Large intestine (tissue), 3 donors: ENCODE measurements around the gene SLC6A12. TPM values are rescaled to one million over a fixed set of nuclear protein-coding genes. Genes with fewer than 3 reads are reported as not detected.
A peak's percentile ranks its signal among the peaks of the same experiment; 100 is the strongest.

Source experiments
- DNase-seq, 2 donors: peaks; one replicate each; pipeline versions ENCODE4 v3.0.0 to v3.0.0-alpha.2; 2013
- H3K27ac ChIP-seq: one replicate; pipeline ENCODE4 v1.5.1; 2013; ENCODE audit warnings: low read length
- H3K27me3 ChIP-seq: 2 replicates; pipeline ENCODE4 v1.6.1; 2013; ENCODE audit warnings: low read length; ENCODE audit not compliant: control insufficient read depth, insufficient read depth
- H3K36me3 ChIP-seq: 2 replicates; pipeline ENCODE4 v1.6.1; 2013; ENCODE audit warnings: low read length; ENCODE audit not compliant: control insufficient read depth, insufficient read depth
- H3K4me1 ChIP-seq: one replicate; pipeline ENCODE4 v1.6.1; 2013; ENCODE audit warnings: low read length; ENCODE audit not compliant: control insufficient read depth, insufficient read depth
- H3K4me3 ChIP-seq: one replicate; pipeline ENCODE4 v1.5.1; 2013; ENCODE audit warnings: low read length
- H3K9me3 ChIP-seq: one replicate; pipeline ENCODE4 v1.6.1; 2013; ENCODE audit warnings: mild to moderate bottlenecking, low read depth, low read length, moderate library complexity; ENCODE audit not compliant: control insufficient read depth
- WGBS: methylation state at CpG from one replicate; pipeline ENCODE4 v1.1.5; 2013; ENCODE audit warnings: low lambda C conversion rate; ENCODE audit not compliant: insufficient coverage; 5-methylcytosine and 5-hydroxymethylcytosine counted together
- polyA plus RNA-seq: library from polyadenylated mRNA; unstranded; fragments of 120-200 nt; gene quantifications from one replicate; pipeline ENCODE4 v1.2.1, GENCODE V29; 2013

The SLC6A12 gene
- polyA plus RNA-seq, 1 donor = 0.27 TPM

- peaks cover 49% of the 10 kb centered on the region for H3K27me3 ChIP-seq
- no peak for DNase-seq
- no peak overlapping the region for H3K27ac ChIP-seq
- no peaks in the 10 kb centered on the region for H3K36me3 ChIP-seq
- no peaks in the 10 kb centered on the region for H3K9me3 ChIP-seq
- H3K4me3 ChIP-seq = no peak overlapping the region
- WGBS = no CpG with 5 or more reads among the region's 15 CpGs
- H3K4me1 ChIP-seq = peaks cover 6% of the 10 kb centered on the region
These were observed 4.7 kb downstream of the SLC6A12 start for GRCh38 chr12:209246-209645.

DNA sequence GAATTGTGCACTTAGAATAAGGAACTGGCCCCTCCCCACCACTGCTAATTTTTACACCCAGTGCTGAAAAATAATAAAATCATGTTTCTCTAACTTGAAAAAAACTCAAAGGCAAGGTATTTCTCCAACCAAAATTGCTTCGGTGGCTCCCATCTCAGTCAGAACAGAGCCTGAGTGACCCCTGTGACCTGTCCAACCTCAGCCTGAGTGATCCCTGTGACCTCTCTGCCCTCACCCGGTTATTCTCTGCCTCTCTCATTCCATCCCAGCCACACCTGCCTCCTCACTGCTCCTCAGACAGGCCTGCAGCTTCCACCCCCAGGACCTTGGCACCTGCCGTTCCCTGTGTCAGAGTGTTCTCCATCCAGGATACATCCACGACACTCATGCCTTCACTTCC is 5.1 kb downstream of the SLC6A12 start:
- H3K27ac ChIP-seq = no peak overlapping the region
- 90% methylated on average over 2 of the region's 4 CpGs for WGBS

DNA sequence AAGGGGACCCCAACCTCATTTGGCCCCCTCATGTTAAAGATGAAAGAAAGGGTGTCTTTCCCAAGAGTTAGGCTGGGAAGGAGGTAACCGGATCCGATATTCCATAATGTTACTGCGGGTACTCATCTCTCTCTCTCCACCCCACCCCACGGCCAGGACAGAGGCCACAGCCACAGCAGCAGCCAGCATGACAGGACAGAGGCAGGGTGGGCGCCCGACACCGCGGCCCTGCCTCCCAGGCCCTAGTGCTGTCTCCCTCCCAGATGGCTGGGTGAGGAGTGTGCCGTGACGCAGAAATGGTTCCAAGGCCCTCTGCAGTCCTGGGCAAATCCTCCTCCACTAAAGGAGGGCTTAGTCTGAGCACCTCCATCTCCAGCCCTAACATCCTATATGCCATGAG is 6.2 kb downstream of the SLC6A12 start:
- WGBS = no CpG with 5 or more reads among the region's 10 CpGs
- Histone ChIP-seq H3K9me3 (no peaks in the 10 kb centered on the region), H3K36me3 (no peaks in the 10 kb centered on the region), H3K4me1 (peaks cover 3% of the 10 kb centered on the region), H3K27ac (no peak overlapping the region), H3K27me3 (peaks cover 46% of the 10 kb centered on the region), H3K4me3 (no peak overlapping the region)
- no peak for DNase-seq

More for the DNA sequence above, 5.1 kb downstream of the SLC6A12 start:
- H3K36me3 ChIP-seq = no peaks in the 10 kb centered on the region
- no peak for DNase-seq
- no peak overlapping the region for H3K4me3 ChIP-seq
- no peaks in the 10 kb centered on the region for H3K9me3 ChIP-seq
- peaks cover 8% of the 10 kb centered on the region for H3K4me1 ChIP-seq
- peaks cover 50% of the 10 kb centered on the region for H3K27me3 ChIP-seq

DNA sequence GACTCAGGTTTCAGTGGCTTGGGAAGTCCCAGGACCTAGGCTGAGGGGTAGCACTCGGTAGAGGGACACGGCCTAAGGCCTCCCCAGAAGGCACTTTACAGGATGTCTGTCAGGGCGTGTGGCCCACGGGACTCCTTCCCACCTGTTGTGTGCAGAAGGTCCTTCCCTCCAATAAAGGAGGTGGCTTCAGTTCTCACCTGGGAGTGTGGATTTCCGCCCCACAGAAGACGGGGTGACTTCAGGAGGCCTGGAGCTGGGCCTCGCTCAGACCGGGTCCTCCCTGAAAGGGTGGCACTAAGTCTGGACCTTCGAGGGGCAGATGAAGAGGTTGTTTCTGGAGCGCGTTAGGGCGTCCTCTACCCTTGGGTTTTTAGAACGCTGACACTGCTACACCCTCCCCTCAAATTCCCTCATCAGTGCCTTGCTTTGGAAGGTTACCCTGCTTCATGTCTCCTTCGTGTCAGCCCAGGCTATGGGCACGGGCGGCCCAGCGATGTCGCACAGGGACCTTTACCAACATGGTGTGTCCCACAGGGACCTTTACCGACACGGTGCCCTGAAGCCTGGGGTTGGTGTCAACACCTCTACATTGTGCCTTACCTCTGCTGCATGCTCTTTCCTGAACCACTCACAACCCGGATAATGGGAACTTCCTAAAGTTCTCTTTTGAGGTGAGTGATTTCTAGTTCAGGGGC is 7.1 kb downstream of the SLC6A12 start:
- no peaks in the 10 kb centered on the region for H3K36me3 ChIP-seq
- DNase-seq = no peak
- peaks cover 3% of the 10 kb centered on the region for H3K4me1 ChIP-seq
- H3K9me3 ChIP-seq = no peaks in the 10 kb centered on the region
- H3K27me3 ChIP-seq = peaks cover 47% of the 10 kb centered on the region
- no peak overlapping the region for H3K4me3 ChIP-seq
- 100% methylated on average over 1 of the region's 21 CpGs for WGBS
- no peak overlapping the region for H3K27ac ChIP-seq

GRCh38 chr12:205026-205425 is 8.9 kb downstream of the SLC6A12 start:
- peaks cover 3% of the 10 kb centered on the region for H3K4me1 ChIP-seq
- H3K27ac ChIP-seq = no peak overlapping the region
- no peaks in the 10 kb centered on the region for H3K36me3 ChIP-seq
- no CpG with 5 or more reads among the region's 4 CpGs for WGBS
- no peaks in the 10 kb centered on the region for H3K9me3 ChIP-seq
- DNase-seq = no peak
- peaks cover 49% of the 10 kb centered on the region for H3K27me3 ChIP-seq
- H3K4me3 ChIP-seq = no peak overlapping the region

DNA sequence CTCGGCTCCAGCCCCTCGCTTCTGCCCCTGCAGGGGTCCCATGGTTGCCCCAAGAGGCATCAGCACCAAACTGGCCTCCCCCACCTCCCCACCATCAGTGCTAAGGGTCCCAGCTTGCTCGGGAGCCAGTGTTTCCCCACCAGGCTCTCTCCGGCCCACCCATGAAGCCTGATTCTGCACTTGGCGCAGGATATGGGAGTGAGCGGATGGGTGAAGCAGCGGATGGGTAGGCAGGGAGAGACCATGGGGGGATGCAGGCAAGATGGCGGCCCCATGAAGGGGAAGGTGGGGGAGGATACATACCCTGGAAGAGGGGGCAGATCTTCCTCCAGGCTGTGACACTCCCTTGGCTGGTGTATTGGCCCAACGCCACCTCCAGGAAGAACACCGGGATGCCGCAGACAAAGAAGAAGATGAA is 9.7 kb downstream of the SLC6A12 start:
- H3K4me1 ChIP-seq = peaks cover 3% of the 10 kb centered on the region
- DNase-seq = no peak
- no CpG with 5 or more reads among the region's 11 CpGs for WGBS
- no peak overlapping the region for H3K4me3 ChIP-seq
- H3K27ac ChIP-seq = no peak overlapping the region
- H3K27me3 ChIP-seq = peaks cover 51% of the 10 kb centered on the region
- no peaks in the 10 kb centered on the region for H3K9me3 ChIP-seq
- H3K36me3 ChIP-seq = no peaks in the 10 kb centered on the region

DNA sequence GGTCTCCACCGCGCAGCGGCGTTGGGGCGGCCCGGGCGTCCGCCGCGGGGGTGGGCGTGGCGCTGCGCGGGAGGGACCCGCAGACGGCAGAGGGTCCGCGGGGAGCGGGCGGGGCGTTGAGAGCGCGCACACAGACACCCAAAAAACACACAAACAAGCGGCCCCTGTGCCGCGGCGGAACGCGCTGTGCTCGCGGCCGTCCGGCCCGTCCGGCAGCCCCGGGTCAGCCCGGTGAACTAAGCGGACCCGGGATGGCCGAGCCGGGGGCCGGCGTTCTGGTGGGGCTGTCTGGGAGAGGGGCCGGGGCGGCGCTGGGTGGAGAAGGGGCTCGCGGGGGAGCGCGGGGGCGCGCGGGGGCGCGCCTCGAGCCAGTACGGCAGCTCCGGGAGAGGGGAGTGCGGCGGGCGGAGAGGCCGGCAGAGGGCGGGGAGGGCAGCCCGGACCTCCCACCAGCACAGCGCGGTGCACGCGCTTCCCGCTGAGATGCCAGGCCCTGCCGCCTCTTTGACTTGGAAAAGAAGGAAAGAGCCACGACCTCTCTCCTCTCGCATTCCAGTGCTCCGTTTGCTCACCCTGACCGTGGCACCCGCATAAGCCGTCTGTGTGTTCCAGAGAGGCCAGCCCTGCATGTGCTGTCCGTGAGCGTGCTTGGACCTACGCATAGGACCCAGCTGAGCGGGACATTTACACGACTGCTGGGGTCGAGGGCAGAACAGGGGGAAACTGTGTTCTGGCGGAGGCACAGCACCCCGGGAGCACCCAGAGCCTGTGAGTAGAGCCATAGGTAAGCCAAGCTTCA is 10.3 kb downstream of the SLC6A12 start:
- H3K4me1 ChIP-seq = peaks cover 3% of the 10 kb centered on the region
- no peak overlapping the region for H3K27ac ChIP-seq
- H3K27me3 ChIP-seq = peaks cover 55% of the 10 kb centered on the region
- no peaks in the 10 kb centered on the region for H3K9me3 ChIP-seq
- DNase-seq = peak in 1 of 2 donors; percentile 17
- no CpG with 5 or more reads among the region's 84 CpGs for WGBS
- H3K4me3 ChIP-seq = no peak overlapping the region
- H3K36me3 ChIP-seq = no peaks in the 10 kb centered on the region

DNA sequence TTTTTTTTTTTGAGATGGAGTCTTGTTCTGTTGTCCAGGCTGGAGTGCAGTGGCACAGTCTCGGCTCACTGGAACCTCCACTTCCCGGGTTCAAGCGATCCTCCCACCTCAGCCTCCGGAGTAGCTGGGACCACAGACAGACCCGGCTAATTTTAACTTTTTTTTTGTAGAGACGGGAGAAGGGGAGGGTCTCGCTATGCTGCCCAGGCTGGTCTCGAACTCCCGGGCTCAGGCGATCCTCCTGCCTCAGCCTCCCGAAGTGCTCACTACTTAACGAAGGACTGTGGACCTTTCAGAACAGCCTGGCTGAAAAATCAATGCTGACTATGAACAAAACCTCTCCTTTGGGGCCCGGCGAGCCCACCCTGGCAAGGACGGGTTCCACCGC is 10.9 kb downstream of the SLC6A12 start:
- DNase-seq = no peak
- no CpG with 5 or more reads among the region's 16 CpGs for WGBS
- H3K9me3 ChIP-seq = no peaks in the 10 kb centered on the region
- peaks cover 3% of the 10 kb centered on the region for H3K4me1 ChIP-seq
- no peak overlapping the region for H3K27ac ChIP-seq
- no peaks in the 10 kb centered on the region for H3K36me3 ChIP-seq
- H3K4me3 ChIP-seq = no peak overlapping the region
- H3K27me3 ChIP-seq = peaks cover 56% of the 10 kb centered on the region

GRCh38 chr12:202081-202731 is 11.8 kb downstream of the SLC6A12 start:
- Histone ChIP-seq H3K36me3 (no peaks in the 10 kb centered on the region), H3K27ac (no peak overlapping the region), H3K4me3 (no peak overlapping the region), H3K4me1 (peaks cover 3% of the 10 kb centered on the region), H3K27me3 (peaks cover 56% of the 10 kb centered on the region), H3K9me3 (no peaks in the 10 kb centered on the region)
- DNase-seq = no peak
- WGBS = no CpG with 5 or more reads among the region's 15 CpGs

- no peaks in the 10 kb centered on the region for H3K9me3 ChIP-seq
- WGBS = no CpG with 5 or more reads among the region's 8 CpGs
- peaks cover 3% of the 10 kb centered on the region for H3K4me1 ChIP-seq
- DNase-seq = no peak
- H3K27ac ChIP-seq = no peak overlapping the region
- H3K27me3 ChIP-seq = peaks cover 54% of the 10 kb centered on the region
- no peaks in the 10 kb centered on the region for H3K36me3 ChIP-seq
- no peak overlapping the region for H3K4me3 ChIP-seq
These were observed 12.6 kb downstream of the SLC6A12 start for GRCh38 chr12:201361-201760.
